HG03039 (cell line): ENCODE results near the gene RDH5.

Source experiments
- ATAC-seq: cut with Tn5 transposase; IDR thresholded peaks from one replicate; pipeline ENCODE4 v1.9.1; 2021; ENCODE audit warnings: mild to moderate bottlenecking, moderate library complexity; ENCODE audit not compliant: unreplicated experiment

Gene RDH5

DNA sequence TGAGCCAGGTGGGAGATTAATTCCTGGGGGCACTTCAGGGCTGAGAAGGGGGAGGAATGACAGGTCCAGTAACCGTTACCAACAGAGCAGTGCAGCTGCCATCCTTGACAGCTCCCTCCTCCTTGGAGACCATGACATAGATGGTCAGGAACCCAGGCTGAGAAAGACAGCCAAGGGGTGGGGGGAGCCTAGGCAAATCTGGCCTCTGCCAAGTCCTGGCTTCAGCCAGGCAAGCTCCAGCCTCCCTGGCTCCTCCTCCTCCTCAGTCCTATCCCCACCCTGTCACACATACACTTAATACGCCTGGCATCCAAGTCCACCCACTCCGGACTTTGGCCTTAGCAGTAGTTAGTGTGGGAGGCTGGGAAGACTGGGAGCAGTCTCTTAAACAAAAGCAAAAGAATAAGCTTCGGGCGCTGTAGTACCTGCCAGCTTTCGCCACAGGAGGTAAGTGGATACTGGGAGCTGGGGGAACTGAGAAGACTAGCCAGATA is at the start of gene RDH5:
Gene RDH5, plus strand, starts transcription at position 323 of the 494 bp plus-strand sequence. CDS start 792 bp downstream, outside the sequence.
- no peak for ATAC-seq

DNA sequence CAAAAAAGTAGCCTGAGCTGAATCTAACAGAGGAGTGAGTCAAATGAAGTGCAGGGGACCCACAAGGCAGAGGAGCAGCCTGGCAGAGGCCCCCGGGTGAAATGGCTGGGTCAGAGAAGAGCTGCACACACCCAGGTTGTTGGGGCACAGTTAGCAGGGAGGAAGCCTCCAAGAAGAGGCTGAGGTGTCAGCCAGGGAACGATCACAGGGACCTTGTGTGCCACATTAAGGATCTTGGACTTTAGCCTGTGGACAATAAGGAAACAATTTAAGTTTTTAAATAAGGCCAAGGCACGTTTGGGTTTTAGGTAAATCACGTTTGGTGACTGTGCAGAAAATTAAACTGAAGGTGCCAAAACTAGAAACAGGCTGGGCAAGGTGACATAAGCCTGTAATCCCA is 48.4 kb upstream of the RDH5 start:
- no peak for ATAC-seq

- ATAC-seq, result peak; percentile 94
These were observed 46.6 kb upstream of the RDH5 start for GRCh38 chr12:55673638-55674037.

DNA sequence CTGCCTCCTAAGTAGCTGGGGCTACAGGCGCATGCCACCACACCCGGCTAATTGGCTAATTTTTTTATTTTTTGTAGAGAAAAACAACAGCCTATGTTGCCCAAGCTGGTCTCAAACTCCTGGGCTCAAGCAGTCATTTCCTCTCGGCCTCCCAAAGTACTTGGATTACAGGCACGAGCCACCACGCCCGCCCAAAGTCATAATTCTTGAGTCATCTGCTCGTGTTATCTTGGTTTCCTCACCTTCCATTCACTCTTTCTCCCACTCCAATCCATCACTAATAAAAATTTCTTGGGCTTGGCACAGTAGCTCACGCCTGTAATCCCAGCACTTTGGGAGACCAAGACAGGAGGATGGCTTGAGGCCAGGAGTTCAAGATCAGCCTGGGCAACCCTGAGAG is 44.5 kb upstream of the RDH5 start:
- no peak for ATAC-seq

GRCh38 chr12:55676707-55677106 is 43.5 kb upstream of the RDH5 start:
- ATAC-seq, result no peak

DNA sequence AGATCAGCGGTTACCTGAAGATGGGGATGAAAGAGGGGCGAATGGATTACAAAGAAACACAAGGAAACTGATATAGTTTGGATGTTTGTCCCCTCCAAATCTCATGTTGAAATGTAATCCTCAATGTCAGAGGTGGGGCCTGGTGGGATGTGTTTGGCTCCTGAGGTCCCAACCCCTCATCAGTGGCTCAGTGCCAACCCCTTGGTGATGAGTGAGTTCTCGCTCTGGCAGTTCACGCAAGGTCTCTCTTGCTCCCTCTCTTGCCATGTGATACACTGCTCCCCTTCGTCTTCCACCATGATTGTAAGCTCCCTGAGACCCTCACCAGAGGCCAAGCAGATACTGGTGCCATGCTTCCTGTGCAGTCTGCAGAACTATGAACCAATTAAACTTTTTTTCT is 40.5 kb upstream of the RDH5 start:
- no peak for ATAC-seq

- ATAC-seq, result no peak
These were observed 38.8 kb upstream of the RDH5 start for GRCh38 chr12:55681142-55682077.

- ATAC-seq, result no peak
These were observed 38.0 kb upstream of the RDH5 start for GRCh38 chr12:55682087-55682796.

DNA sequence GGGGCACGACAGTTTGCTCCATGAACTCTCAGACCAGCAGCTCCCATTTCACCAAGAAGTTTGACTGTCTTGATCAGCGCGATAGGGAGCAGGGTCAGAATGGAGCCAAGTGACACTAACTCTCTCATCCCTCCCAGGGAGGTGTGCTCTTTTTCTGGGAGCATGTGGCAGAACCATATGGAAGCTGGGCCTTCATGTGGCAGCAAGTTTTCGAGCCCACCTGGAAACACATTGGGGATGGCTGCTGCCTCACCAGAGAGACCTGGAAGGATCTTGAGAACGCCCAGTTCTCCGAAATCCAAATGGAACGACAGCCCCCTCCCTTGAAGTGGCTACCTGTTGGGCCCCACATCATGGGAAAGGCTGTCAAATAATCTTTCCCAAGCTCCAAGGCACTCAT is 36.5 kb upstream of the RDH5 start:
- ATAC-seq, result no peak

DNA sequence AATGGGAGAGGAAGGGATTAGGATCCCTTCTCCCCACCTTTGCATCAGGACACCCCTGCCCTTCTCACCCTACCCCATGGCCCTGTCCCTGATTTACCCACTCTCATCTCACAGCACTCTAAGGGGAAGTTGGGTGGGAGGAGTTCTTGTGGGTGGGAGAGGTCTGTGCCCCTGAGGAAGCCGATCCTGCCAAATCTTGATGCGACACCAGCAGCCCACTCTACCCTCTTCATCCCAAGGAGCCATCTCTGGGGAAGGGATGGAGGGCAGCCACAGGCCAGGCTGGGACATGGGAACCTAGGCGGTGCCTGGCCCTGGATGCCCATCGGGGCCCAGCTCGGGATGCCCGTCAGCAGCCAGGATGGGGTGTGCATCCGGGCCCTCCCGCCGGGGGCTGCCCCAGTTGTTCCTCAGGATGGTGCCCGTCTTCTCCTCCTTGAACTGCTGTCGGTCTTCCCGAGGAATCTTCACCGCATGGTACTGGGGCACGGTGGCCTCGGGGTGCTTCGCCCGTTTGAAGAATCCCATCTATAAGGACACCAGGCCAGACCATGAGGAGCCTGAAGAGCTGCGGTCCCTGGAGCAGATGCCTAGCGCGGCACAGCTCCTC is 35.3 kb upstream of the RDH5 start:
- ATAC-seq, result no peak

DNA sequence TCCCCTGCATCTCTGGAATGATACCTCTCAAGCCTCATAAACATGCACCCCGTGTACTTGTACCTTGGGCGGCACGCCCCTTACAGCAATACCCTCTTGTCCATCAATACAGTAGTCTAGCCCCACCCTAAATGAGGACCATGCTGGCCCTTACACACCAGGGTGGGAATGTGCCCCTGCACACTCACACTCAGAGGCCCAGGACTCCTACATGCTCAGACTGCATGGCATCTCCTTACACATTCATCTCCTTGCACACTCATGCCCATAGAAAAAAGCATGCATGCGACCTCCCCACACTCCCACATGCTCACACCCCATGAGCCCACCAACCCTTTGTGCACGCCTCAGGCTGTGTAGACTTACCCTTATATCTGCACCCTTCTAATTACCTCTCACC is 34.5 kb upstream of the RDH5 start:
- ATAC-seq, result no peak

GRCh38 chr12:55686366-55687010 is 33.7 kb upstream of the RDH5 start:
- ATAC-seq, result no peak

DNA sequence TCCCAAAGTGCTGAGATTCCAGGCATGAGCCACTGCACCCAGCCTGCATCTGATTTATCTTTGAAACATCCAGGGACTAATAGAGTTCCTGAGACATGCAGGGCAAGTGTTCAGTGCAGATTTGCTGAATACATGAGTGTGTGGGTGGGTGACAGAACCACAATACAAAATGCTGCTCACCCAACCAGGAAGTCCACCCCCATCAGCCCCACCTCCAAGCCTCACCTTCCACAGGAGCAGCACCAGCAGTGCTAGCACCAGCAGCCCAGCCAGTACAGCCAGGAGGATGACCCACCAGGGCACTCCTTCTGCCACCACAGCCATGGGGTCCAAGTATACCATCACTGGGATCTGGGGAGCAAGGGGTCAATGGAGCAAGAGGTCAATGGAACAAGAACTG is 32.4 kb upstream of the RDH5 start:
- no peak for ATAC-seq

DNA sequence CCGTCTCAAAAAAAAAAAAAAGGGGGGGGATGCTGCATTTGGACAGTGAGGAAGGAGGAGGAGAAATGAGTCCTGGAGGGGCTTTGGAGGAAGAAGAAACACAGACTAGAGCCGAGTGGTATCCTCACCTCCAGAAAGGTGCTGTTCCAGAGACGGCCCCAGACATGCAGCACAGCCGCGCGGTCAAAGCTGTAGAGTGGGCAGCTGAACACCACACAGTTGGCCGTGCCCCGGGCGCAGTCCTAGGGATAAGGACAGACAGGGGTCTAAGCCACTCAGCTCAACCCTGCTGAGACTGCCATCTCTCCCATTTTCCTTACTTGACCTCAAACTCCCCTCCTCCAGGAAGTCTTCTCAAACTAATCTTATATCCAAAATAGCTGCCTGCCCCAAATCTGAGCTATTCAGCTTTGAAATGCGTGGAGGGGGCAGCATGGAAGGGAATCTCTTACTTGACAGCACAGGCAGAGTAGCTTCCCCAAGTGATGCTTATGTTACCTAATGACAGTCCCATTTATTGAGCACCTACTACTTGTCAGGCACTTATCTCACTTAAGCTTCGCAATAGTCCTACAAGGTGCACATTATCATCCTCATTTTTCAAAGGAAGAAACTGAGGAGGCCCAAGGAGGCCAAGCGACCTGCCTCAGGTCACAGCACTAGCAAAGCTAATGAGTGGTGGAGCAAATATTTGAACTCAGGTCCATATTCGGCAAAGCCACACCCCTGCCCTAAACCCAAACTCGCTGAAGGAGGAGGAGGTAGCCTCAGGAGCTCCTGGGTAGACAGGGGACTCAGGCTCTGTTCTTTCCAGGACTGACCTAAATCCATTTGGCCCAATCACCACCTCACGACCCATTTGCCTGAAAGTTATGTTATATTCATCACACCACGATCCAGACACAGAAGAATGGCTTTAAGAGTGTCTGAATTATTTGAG is 31.2 kb upstream of the RDH5 start:
- no peak for ATAC-seq

DNA sequence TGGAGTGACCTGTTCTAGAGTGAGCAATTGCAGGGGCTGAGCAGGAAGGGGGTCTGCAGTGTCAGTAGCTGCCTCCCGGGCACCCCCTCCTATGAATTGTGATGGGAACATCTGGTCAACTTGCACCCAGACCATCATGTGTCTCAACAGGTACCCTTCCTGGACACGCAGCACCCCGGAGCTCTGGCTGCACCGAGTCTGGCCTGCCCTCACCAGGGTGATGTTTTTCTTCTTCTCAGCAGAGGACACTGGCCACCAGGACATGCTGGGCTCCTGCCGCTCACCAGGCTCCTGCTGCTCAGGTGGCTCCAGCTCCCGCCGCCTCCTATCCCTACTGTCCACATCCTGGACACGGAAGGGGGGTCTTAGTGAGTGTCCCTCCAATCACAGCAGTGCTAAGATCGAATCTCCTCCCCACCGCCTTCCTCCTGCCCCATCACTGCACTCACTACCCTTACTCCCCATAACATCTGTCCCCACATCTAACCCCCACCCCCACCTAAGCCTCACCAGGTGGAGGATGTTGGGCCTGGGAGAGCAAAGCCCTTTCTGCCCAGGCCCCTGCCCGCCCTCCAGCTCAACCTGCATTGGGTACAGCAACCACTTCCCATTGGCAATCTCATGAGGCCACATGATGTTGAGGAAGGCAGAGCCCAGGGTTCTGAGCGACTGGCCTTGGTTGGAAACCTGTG is 27.4 kb upstream of the RDH5 start:
- no peak for ATAC-seq

- ATAC-seq, result no peak
These were observed 26.6 kb upstream of the RDH5 start for GRCh38 chr12:55693323-55694187.

DNA sequence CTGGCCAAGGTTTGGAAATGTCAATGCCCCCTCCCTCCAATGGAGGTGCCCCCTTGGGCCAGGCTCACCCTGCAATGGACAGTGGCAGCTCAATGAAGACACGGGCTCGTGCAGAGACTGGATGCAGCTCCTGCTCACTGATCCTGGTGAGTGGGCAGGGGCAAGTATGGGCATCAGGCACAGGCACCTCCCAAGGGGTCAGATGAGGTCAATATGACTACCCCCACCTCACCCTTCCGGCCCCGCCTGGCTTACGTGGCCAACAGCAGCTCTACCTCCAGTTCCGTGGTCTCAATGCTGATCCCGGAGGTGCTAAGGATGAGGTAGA is 26.0 kb upstream of the RDH5 start:
- ATAC-seq, result no peak

GRCh38 chr12:55694651-55695050 is 25.5 kb upstream of the RDH5 start:
- no peak for ATAC-seq

- ATAC-seq, result no peak
These were observed 24.8 kb upstream of the RDH5 start for GRCh38 chr12:55695349-55695748.
